MM.1S (cell line): ENCODE results near the gene ZDBF2.

ENCODE experiments used
- EZH2 ChIP-seq: fragments of 300-600 bp; sonication (generic); optimal IDR thresholded peaks from 2 replicates; pipeline ENCODE3; 2017; ENCODE audit warnings: low read depth, mild to moderate bottlenecking, antibody characterized with exemption, low read length, mixed read lengths
- EZH2phosphoT487 ChIP-seq: fragments of 300-600 bp; sonication (generic); IDR thresholded peaks from 2 replicates; pipeline ENCODE4 v1.6.1; 2018; ENCODE audit warnings: antibody characterized with exemption, low read length
- TF ChIP-seq, protein P1 (sequence below): fragments of 300-600 bp; sonication (generic); IDR thresholded peaks from 2 replicates; pipeline ENCODE4 v1.5.1; 2016; ENCODE audit warnings: antibody characterized with exemption, low read length, mixed read lengths

DNA sequence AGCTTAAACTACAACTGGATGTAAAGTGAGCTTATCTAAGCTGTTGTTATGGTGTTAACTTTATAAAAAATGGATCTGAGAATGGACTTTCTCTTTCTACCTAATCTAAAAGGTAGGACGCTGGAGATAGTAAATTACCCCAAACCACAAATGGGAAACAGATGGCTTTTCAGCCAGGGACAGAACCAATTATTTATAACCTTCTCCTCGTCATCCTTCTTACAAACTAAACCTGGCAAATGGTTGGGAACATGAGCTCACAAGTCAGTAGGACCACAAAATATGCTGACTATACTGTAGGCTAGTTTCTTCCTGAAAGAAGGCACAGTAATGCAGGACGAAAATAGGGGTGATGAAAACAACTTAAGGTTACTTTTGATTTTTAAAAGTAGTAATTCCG lies 32.7 kb upstream of the ZDBF2 start:
- TF ChIP-seq, protein P1, sequence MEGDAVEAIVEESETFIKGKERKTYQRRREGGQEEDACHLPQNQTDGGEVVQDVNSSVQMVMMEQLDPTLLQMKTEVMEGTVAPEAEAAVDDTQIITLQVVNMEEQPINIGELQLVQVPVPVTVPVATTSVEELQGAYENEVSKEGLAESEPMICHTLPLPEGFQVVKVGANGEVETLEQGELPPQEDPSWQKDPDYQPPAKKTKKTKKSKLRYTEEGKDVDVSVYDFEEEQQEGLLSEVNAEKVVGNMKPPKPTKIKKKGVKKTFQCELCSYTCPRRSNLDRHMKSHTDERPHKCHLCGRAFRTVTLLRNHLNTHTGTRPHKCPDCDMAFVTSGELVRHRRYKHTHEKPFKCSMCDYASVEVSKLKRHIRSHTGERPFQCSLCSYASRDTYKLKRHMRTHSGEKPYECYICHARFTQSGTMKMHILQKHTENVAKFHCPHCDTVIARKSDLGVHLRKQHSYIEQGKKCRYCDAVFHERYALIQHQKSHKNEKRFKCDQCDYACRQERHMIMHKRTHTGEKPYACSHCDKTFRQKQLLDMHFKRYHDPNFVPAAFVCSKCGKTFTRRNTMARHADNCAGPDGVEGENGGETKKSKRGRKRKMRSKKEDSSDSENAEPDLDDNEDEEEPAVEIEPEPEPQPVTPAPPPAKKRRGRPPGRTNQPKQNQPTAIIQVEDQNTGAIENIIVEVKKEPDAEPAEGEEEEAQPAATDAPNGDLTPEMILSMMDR: no peak
- TF ChIP-seq EZH2 (no peak), EZH2phosphoT487 (no peak)
